ENCODE measurements around the gene MCOLN1. TPM values are rescaled to one million over a fixed set of nuclear protein-coding genes. Genes with fewer than 3 reads are reported as not detected.

The MCOLN1 gene
- total and polyA plus RNA-seq, 2 of the 8 experiments (the other 6 are each of a cell fraction or from before 2014, with no cell fraction given): 19.1 to 40.0 TPM

DNA sequence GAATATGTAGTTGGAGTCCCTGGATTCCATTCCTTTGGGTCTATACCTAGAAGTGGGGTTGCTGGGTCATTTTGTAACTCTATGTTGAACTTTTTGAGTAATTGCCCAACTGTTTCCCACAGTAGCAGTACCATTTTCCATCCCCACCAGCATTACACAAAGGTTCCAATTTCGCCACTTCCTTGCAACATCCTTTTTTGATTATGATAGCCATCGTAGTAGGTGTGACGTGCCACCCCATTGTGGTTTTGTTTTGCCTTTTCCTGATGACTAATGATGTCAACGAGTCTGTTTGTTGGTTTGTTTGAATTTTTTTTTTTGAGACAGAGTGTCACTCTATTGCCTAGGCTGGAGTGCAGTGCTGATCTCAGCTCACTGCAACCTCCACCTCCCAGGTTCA, 30.3 kb upstream of the MCOLN1 start:
- H3K79me2 ChIP-seq (ENCODE audit: control insufficient read depth in 1 of 2, insufficient read depth in 2 of 2, low read length in 2 of 2): no peaks in the 10 kb centered on the region
- DNase-seq (ENCODE audit: low read depth in 1 of 2, low spot score in 2 of 2): no peak
- no peak overlapping the region for H4K5ac ChIP-seq (ENCODE audit: insufficient read length, low read depth, low read length)
- H3K23me2 ChIP-seq (ENCODE audit: low read depth, low read length): 0 out of 2 replicates have a peak, but pooled peaks cover 2% of the 10 kb centered on the region
- H3K4me3 ChIP-seq (ENCODE audit: extremely low read depth in 1 of 4, insufficient read depth in 2 of 4, low read depth in 3 of 4, low read length in 4 of 4): no peak overlapping the region
- peaks cover 3 to 5% (median 4%) of the 10 kb centered on the region in 4 experiments; a peak in 6 of 7 replicates for H3K4me1 ChIP-seq (replicated peaks in 1 of 4; ENCODE audit: control insufficient read depth in 3 of 4, insufficient read depth in 4 of 4, low read length in 3 of 4)
- H3K18ac ChIP-seq (ENCODE audit: extremely low read depth, low read length): no peak overlapping the region
- no peak overlapping the region for H3K9ac ChIP-seq (replicated peaks in 1 of 4; ENCODE audit: extremely low read depth in 1 of 4, low read depth in 3 of 4, low read length in 3 of 4)
- no peaks in the 10 kb centered on the region for H3K79me1 ChIP-seq (ENCODE audit: low read depth, low read length)
- no peak overlapping the region for H2BK12ac ChIP-seq (ENCODE audit: low read depth, low read length)
- no peak overlapping the region for H3K4ac ChIP-seq (replicated peaks; ENCODE audit: insufficient read length, low read depth, low read length)
- no peak overlapping the region for H2BK15ac ChIP-seq (ENCODE audit: low read length)
- 85% methylated on average over 4 of the region's 4 CpGs; no CpG with 5 or more reads in 1 of the 2 experiments for WGBS, 2 experiments (ENCODE audit: extremely low coverage in 1 of 2, insufficient coverage in 1 of 2, insufficient read length in 1 of 2, insufficient replicate concordance in 2 of 2, low coverage in 1 of 2, low lambda C conversion rate in 2 of 2, missing lambda C conversion rate in 1 of 2)
- TF ChIP-seq SP4 (IDR thresholded peaks at IDR 0.05; ENCODE audit: low read length) (no peak), SIX5 (IDR thresholded peaks at IDR 0.05; ENCODE audit: low read depth, low read length) (no peak), BCL11A (IDR thresholded peaks at IDR 0.05; ENCODE audit: low read depth in 2 of 2, low read length in 2 of 2) (no peak), EZH2 (IDR thresholded peaks at IDR 0.05; ENCODE audit: low read depth, low read length, severe bottlenecking) (no peak), CBX5 (IDR thresholded peaks at IDR 0.05; ENCODE audit: low read depth, low read length) (no peak), MAFK (IDR thresholded peaks at IDR 0.05; ENCODE audit: low read depth, low read length) (no peak), TAF1 (IDR thresholded peaks at IDR 0.05; ENCODE audit: low read depth, low read length) (no peak), SIRT6 (IDR thresholded peaks at IDR 0.05; ENCODE audit: low read length) (no peak)
- TF ChIP-seq, protein P1, sequence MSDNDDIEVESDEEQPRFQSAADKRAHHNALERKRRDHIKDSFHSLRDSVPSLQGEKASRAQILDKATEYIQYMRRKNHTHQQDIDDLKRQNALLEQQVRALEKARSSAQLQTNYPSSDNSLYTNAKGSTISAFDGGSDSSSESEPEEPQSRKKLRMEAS (IDR thresholded peaks at IDR 0.05): no peak
- H3K56ac ChIP-seq (replicated peaks; ENCODE audit: insufficient read length, low read depth, low read length): no peak overlapping the region
- no peak overlapping the region for H4K8ac ChIP-seq (ENCODE audit: extremely low read depth, insufficient read depth, low read length)
- H3K9me3 ChIP-seq (ENCODE audit: insufficient read depth in 2 of 2, low read depth in 1 of 2, low read length in 1 of 2): no peaks in the 10 kb centered on the region
- peaks cover 0 to 3% (median 0%) of the 10 kb centered on the region in 4 experiments; a peak in 1 of 7 replicates for H3K27me3 ChIP-seq (replicated peaks in 1 of 4; ENCODE audit: control insufficient read depth in 3 of 4, extremely low read depth in 1 of 4, insufficient read depth in 3 of 4, low read length in 3 of 4)
- ChIA-PET POLR2A (ENCODE audit: partially characterized antibody) (interaction anchor here (0.6 to 2.0 kb wide), 2 partner anchors 9 to 11 kb away, joined by 4 to 5 read pairs; no protein-coding TSS in a partner anchor), CTCF (ENCODE audit: partially characterized antibody) (interaction anchor here (0.6 kb wide), 1 partner anchor 113 kb away, joined by 5 read pairs; no protein-coding TSS in a partner anchor)
- no peak overlapping the region for H3K27ac ChIP-seq (ENCODE audit: low read depth, low read length)
- H2BK5ac ChIP-seq (ENCODE audit: low read depth, low read length): no peak overlapping the region
- no peak overlapping the region for H3K14ac ChIP-seq (ENCODE audit: insufficient read length)
- FAIRE-seq: no peak
- no peak overlapping the region for H3K4me2 ChIP-seq (ENCODE audit: insufficient read depth in 1 of 2, low read depth in 2 of 2, low read length in 2 of 2)
- no peak overlapping the region for H3K23ac ChIP-seq (ENCODE audit: insufficient read length)
- no peak overlapping the region for H2BK20ac ChIP-seq (ENCODE audit: low read length)
- no peak overlapping the region for H2BK120ac ChIP-seq (replicated peaks; ENCODE audit: low read depth, low read length)
- H2AK5ac ChIP-seq (ENCODE audit: low read depth, low read length): no peak overlapping the region
- H3K36me3 ChIP-seq (ENCODE audit: control insufficient read depth in 2 of 4, insufficient read depth in 4 of 4, low read length in 3 of 4): no peaks in the 10 kb centered on the region
- no peaks in the 10 kb centered on the region for H4K20me1 ChIP-seq (replicated peaks in 1 of 2; ENCODE audit: control insufficient read depth in 1 of 2, insufficient read depth in 2 of 2, low read length in 2 of 2)
- no peak overlapping the region for H4K91ac ChIP-seq (replicated peaks; ENCODE audit: insufficient read length, low read length)
- H2AFZ ChIP-seq (ENCODE audit: low read length): no peak overlapping the region
